H1 (cell line): ENCODE measurements around the gene RPS15. TPM values are rescaled to one million over a fixed set of nuclear protein-coding genes. Genes with fewer than 3 reads are reported as not detected.
A peak's percentile ranks its signal among the peaks of the same experiment; 100 is the strongest.

ENCODE experiments used
- CTCF ChIA-PET: fragments of 300-600 bp; sonication (Branson Sonifier 250); formaldehyde crosslinking; loops from one replicate; lab custom pipeline; 2021; ENCODE audit not compliant: partially characterized antibody; lab: Charles Lee
- POLR2A ChIA-PET: fragments of 300-600 bp; sonication (Branson Sonifier 250); formaldehyde crosslinking; loops from one replicate; lab custom pipeline; 2021; ENCODE audit warnings: inconsistent platforms; ENCODE audit not compliant: partially characterized antibody; lab: Charles Lee
- DNase-seq, 2 experiments: peaks; one replicate each; pipeline versions ENCODE4 v3.0.0 to v3.0.0-alpha.2; 2010 to 2022; ENCODE audit warnings: low spot score in 2 of 2, low read depth in 1 of 2, mixed read lengths in 1 of 2
- FAIRE-seq: peaks from 2 replicates; lab custom pipeline; 2011; peaks lifted over from hg19 to GRCh38; lab: Jason Lieb, UNC
- H2AFZ ChIP-seq: 2 replicates; pipeline ENCODE4 v1.8.1; 2012; ENCODE audit warnings: low read length, inconsistent platforms
- H2AK5ac ChIP-seq: 2 replicates; pipeline ENCODE4 v1.6.1; 2013; ENCODE audit warnings: low read depth, low read length
- H2BK120ac ChIP-seq: replicated peaks from 2 replicates; pipeline ENCODE3; 2013; ENCODE audit warnings: low read depth, low read length, inconsistent platforms
- H2BK12ac ChIP-seq: 2 replicates; pipeline ENCODE4 v1.6.1; 2013; ENCODE audit warnings: low read depth, low read length
- H2BK15ac ChIP-seq: 2 replicates; pipeline ENCODE4 v1.6.1; 2013; ENCODE audit warnings: low read length
- H2BK20ac ChIP-seq: 2 replicates; pipeline ENCODE4 v1.6.1; 2013; ENCODE audit warnings: low read length
- H2BK5ac ChIP-seq: 2 replicates; pipeline ENCODE4 v1.6.1; 2013; ENCODE audit warnings: low read depth, low read length
- H3K14ac ChIP-seq: 2 replicates; pipeline ENCODE4 v1.6.1; 2013; ENCODE audit warnings: inconsistent platforms; ENCODE audit not compliant: insufficient read length
- H3K18ac ChIP-seq: 2 replicates; pipeline ENCODE4 v1.6.1; 2013; ENCODE audit warnings: low read length; ENCODE audit errors: extremely low read depth
- H3K23ac ChIP-seq: 2 replicates; pipeline ENCODE4 v1.6.1; 2013; ENCODE audit warnings: inconsistent platforms; ENCODE audit not compliant: insufficient read length
- H3K23me2 ChIP-seq: 2 replicates; pipeline ENCODE4 v1.6.1; 2013; ENCODE audit warnings: low read depth, low read length
- H3K27ac ChIP-seq: 2 replicates; pipeline ENCODE4 v1.6.1; 2011; ENCODE audit warnings: low read depth, low read length, inconsistent platforms
- H3K27me3 ChIP-seq, 4 experiments: replicated peaks in 1 of 4; 1 replicate in 1 of 4; 2 replicates in 3 of 4; pipeline versions ENCODE4 v1.6.1 to v1.8.1; 2011 to 2013; ENCODE audit warnings: low read length in 3 of 4, mild to moderate bottlenecking in 3 of 4, inconsistent platforms in 2 of 4, mixed read lengths in 2 of 4, moderate library complexity in 1 of 4; ENCODE audit not compliant: control insufficient read depth in 3 of 4, insufficient read depth in 3 of 4; ENCODE audit errors: extremely low read depth in 1 of 4
- H3K36me3 ChIP-seq, 4 experiments: 2 replicates each; pipeline versions ENCODE4 v1.6.1 to v1.8.1; 2011 to 2013; ENCODE audit warnings: mild to moderate bottlenecking in 4 of 4, low read length in 3 of 4, moderate library complexity in 2 of 4, control low read depth in 1 of 4, inconsistent platforms in 1 of 4; ENCODE audit not compliant: insufficient read depth in 4 of 4, control insufficient read depth in 2 of 4
- H3K4ac ChIP-seq: replicated peaks from 2 replicates; pipeline ENCODE3; 2013; ENCODE audit warnings: low read length, low read depth, mixed read lengths, inconsistent platforms; ENCODE audit not compliant: insufficient read length
- H3K4me1 ChIP-seq, 4 experiments: replicated peaks in 1 of 4; 1 replicate in 1 of 4; 2 replicates in 3 of 4; pipeline versions ENCODE4 v1.6.1 to v1.8.1; 2011 to 2013; ENCODE audit warnings: low read length in 3 of 4, inconsistent platforms in 2 of 4, mixed read lengths in 1 of 4; ENCODE audit not compliant: insufficient read depth in 4 of 4, control insufficient read depth in 3 of 4
- H3K4me2 ChIP-seq, 2 experiments: 2 replicates each; pipeline versions ENCODE4 v1.6.1 to v1.8.1; 2011 to 2013; ENCODE audit warnings: low read depth in 2 of 2, low read length in 2 of 2, control low read depth in 1 of 2, inconsistent platforms in 1 of 2, mild to moderate bottlenecking in 1 of 2; ENCODE audit not compliant: insufficient read depth in 1 of 2
- H3K4me3 ChIP-seq, 4 experiments: fragments of 200-600, 300-600 bp in 1 of 4; sonication (generic), shearing (Covaris generic), sonication (Bioruptor Twin) in 1 of 4; 2 replicates each; pipeline versions ENCODE4 v1.5.1 to v1.8.1; 2011 to 2016; ENCODE audit warnings: low read length in 4 of 4, low read depth in 3 of 4, control low read depth in 2 of 4, inconsistent platforms in 2 of 4, mild to moderate bottlenecking in 2 of 4, mixed read lengths in 1 of 4, moderate library complexity in 1 of 4; ENCODE audit not compliant: insufficient read depth in 2 of 4; ENCODE audit errors: extremely low read depth in 1 of 4
- H3K56ac ChIP-seq: replicated peaks from 2 replicates; pipeline ENCODE3; 2013; ENCODE audit warnings: low read depth, mild to moderate bottlenecking, mixed read lengths, low read length, inconsistent platforms; ENCODE audit not compliant: insufficient read length
- H3K79me1 ChIP-seq: 2 replicates; pipeline ENCODE4 v1.6.1; 2013; ENCODE audit warnings: low read depth, low read length, control low read depth
- H3K79me2 ChIP-seq, 2 experiments: 2 replicates each; pipeline versions ENCODE4 v1.6.1 to v1.8.1; 2012 to 2013; ENCODE audit warnings: low read length in 2 of 2, mild to moderate bottlenecking in 2 of 2, inconsistent platforms in 1 of 2; ENCODE audit not compliant: insufficient read depth in 2 of 2, control insufficient read depth in 1 of 2
- H3K9ac ChIP-seq, 4 experiments: replicated peaks in 1 of 4; 1 replicate in 1 of 4; 2 replicates in 3 of 4; pipeline versions ENCODE4 v1.6.1 to v1.8.1; 2011 to 2013; ENCODE audit warnings: low read depth in 3 of 4, low read length in 3 of 4, control low read depth in 2 of 4, mild to moderate bottlenecking in 2 of 4, moderate library complexity in 2 of 4, inconsistent platforms in 1 of 4; ENCODE audit errors: extremely low read depth in 1 of 4
- H3K9me3 ChIP-seq, 2 experiments: 2 replicates each; pipeline versions ENCODE4 v1.6.1 to v1.8.1; 2012 to 2013; ENCODE audit warnings: mild to moderate bottlenecking in 2 of 2, moderate library complexity in 2 of 2, control low read depth in 1 of 2, inconsistent platforms in 1 of 2, low read depth in 1 of 2, low read length in 1 of 2, mixed read lengths in 1 of 2; ENCODE audit not compliant: insufficient read depth in 2 of 2
- H4K20me1 ChIP-seq, 2 experiments: replicated peaks in 1 of 2; 2 replicates each; pipeline versions ENCODE3 to v1.8.1; 2011 to 2013; ENCODE audit warnings: inconsistent platforms in 2 of 2, low read length in 2 of 2, mild to moderate bottlenecking in 1 of 2; ENCODE audit not compliant: insufficient read depth in 2 of 2, control insufficient read depth in 1 of 2
- H4K5ac ChIP-seq: 2 replicates; pipeline ENCODE4 v1.6.1; 2013; ENCODE audit warnings: low read length, low read depth, mixed read lengths, inconsistent platforms; ENCODE audit not compliant: insufficient read length
- H4K8ac ChIP-seq: 2 replicates; pipeline ENCODE4 v1.8.0; 2013; ENCODE audit warnings: mild to moderate bottlenecking, moderate library complexity, low read length, inconsistent platforms; ENCODE audit not compliant: insufficient read depth; ENCODE audit errors: extremely low read depth
- H4K91ac ChIP-seq: replicated peaks from 2 replicates; pipeline ENCODE3; 2013; ENCODE audit warnings: low read length, mixed read lengths, inconsistent platforms; ENCODE audit not compliant: insufficient read length
- CBX8 ChIP-seq: fragments of 300-800, 300-1000 bp; sonication (generic); IDR thresholded peaks from 2 replicates; pipeline ENCODE4 v1.7.1; 2016; ENCODE audit warnings: low read depth, low read length, borderline replicate concordance
- EP300 ChIP-seq, 2 experiments: IDR thresholded peaks; 1 replicate in 1 of 2; 2 replicates in 1 of 2; pipeline ENCODE4 v1.6.1; 2011 to 2012; ENCODE audit warnings: low read depth in 2 of 2, low read length in 2 of 2, mild to moderate bottlenecking in 2 of 2, borderline replicate concordance in 1 of 2, inconsistent platforms in 1 of 2, moderate library complexity in 1 of 2
- HDAC2 ChIP-seq, 2 experiments: fragments of 300-600 bp in 1 of 2; sonication (generic) in 1 of 2; IDR thresholded peaks; 2 replicates each; pipeline ENCODE4 v1.6.1; 2011 to 2012; ENCODE audit warnings: low read depth in 2 of 2, low read length in 2 of 2, mild to moderate bottlenecking in 2 of 2, moderate library complexity in 2 of 2, borderline replicate concordance in 1 of 2, inconsistent platforms in 1 of 2
- MAX ChIP-seq: IDR thresholded peaks from 2 replicates; pipeline ENCODE4 v1.6.1; 2012; ENCODE audit warnings: inconsistent platforms
- SIRT6 ChIP-seq: IDR thresholded peaks from one replicate; pipeline ENCODE4 v1.7.1; 2012; ENCODE audit warnings: low read length, inconsistent platforms
- TEAD4 ChIP-seq: IDR thresholded peaks from 2 replicates; pipeline ENCODE4 v1.6.1; 2012; ENCODE audit warnings: low read depth, low read length, inconsistent platforms, mixed read lengths
- WGBS, 2 experiments: shearing (Covaris generic) in 1 of 2; methylation state at CpG; one replicate each; pipeline versions ENCODE4 v1.1.6 to v1.1.7; 2013 to 2015; ENCODE audit warnings: low lambda C conversion rate in 2 of 2, mixed read lengths in 2 of 2, inconsistent platforms in 1 of 2, low coverage in 1 of 2, missing lambda C conversion rate in 1 of 2; ENCODE audit not compliant: insufficient replicate concordance in 2 of 2, insufficient coverage in 1 of 2, insufficient read length in 1 of 2; ENCODE audit errors: extremely low coverage in 1 of 2, missing lambda C conversion rate in 1 of 2; 5-methylcytosine and 5-hydroxymethylcytosine counted together
- polyA plus RNA-seq, 7 experiments: library from polyadenylated mRNA; depleted of rRNA in 3 of 7; stranded (reverse) in 5 of 7; unstranded in 2 of 7; fragments of >200 nt in 5 of 7; fragments of 200-250 nt in 2 of 7; gene quantifications; 1 replicate in 5 of 7; 2 replicates in 1 of 7; 4 replicates in 1 of 7; pipeline versions ENCODE4 v1.2.1 to v1.2.3, GENCODE V29; 2011 to 2013; ENCODE audit warnings: missing spikeins in 2 of 7, mixed read lengths in 2 of 7
- total RNA-seq: library from RNA; stranded (reverse); fragmentation: NEBNext Ultra II Directional; extraction: Animal tissue kit (Norgen Biotek cat#: 25700); gene quantifications from 2 replicates; pipeline ENCODE4 v1.2.1, GENCODE V29; 2021

Gene RPS15
- total and polyA plus RNA-seq, 2 of the 8 experiments (the other 6 are each of a cell fraction or from before 2014, with no cell fraction given), result 1,562 to 3,890 TPM

GRCh38 chr19:1417145-1417544 is 21.1 kb upstream of the RPS15 start:
- no peak for DNase-seq
- H4K20me1 ChIP-seq, result peaks cover 56 to 60% of the 10 kb centered on the region in 2 experiments
- peak overlapping the region in 1 of 2 experiments; percentile 8; a peak in 1 of 4 replicates for H3K4me2 ChIP-seq
- peak overlapping the region in 1 of 4 experiments; percentile 34; a peak in 2 of 7 replicates for H3K9ac ChIP-seq
- TF ChIP-seq HDAC2 (IDR thresholded peaks at IDR 0.05; ENCODE audit: borderline replicate concordance in 1 of 2, low read depth in 2 of 2, low read length in 2 of 2) (no peak), SIRT6 (no peak), MAX (no peak), CBX8 (no peak), EP300 (IDR thresholded peaks at IDR 0.05; ENCODE audit: borderline replicate concordance in 1 of 2, low read depth in 2 of 2, low read length in 2 of 2) (no peak), TEAD4 (no peak)
- H3K4me1 ChIP-seq, result peaks cover 8 to 27% (median 17%) of the 10 kb centered on the region in 4 experiments
- H2AFZ ChIP-seq, result no peak overlapping the region
- H3K56ac ChIP-seq, result no peak overlapping the region
- 0 out of 2 replicates have a peak overlapping the region, but pooled peaks have one; percentile 8 for H3K27ac ChIP-seq
- peaks cover 29% of the 10 kb centered on the region for H3K79me1 ChIP-seq
- H2BK20ac ChIP-seq, result no peak overlapping the region
- no peak overlapping the region for H3K4ac ChIP-seq
- H3K9me3 ChIP-seq, result no peaks in the 10 kb centered on the region
- no peak overlapping the region for H2BK120ac ChIP-seq
- peaks cover 2% of the 10 kb centered on the region; the same call in 1 of the 2 replicates for H3K23me2 ChIP-seq
- POLR2A ChIA-PET, result interaction anchor here (0.6 to 2.4 kb wide), 11 partner anchors 8 to 464 kb away, joined by 3 to 9 read pairs (median 4); no protein-coding TSS in a partner anchor
- H3K18ac ChIP-seq, result no peak overlapping the region
- H2BK15ac ChIP-seq, result no peak overlapping the region
- H2BK5ac ChIP-seq, result peak overlapping the region; percentile 7; the same call in 1 of the 2 replicates
- H4K5ac ChIP-seq, result no peak overlapping the region
- no peak overlapping the region for H3K4me3 ChIP-seq
- no peak overlapping the region for H3K14ac ChIP-seq
- H4K91ac ChIP-seq, result no peak overlapping the region
- no peak overlapping the region for H2AK5ac ChIP-seq
- H3K36me3 ChIP-seq, result peaks cover 22 to 47% (median 35%) of the 10 kb centered on the region in 4 experiments
- no peak overlapping the region for H4K8ac ChIP-seq
- H2BK12ac ChIP-seq, result peak overlapping the region; percentile 35; the same call in 1 of the 2 replicates
- no peaks in the 10 kb centered on the region for H3K27me3 ChIP-seq
- CTCF ChIA-PET, result interaction anchor here (1.2 to 1.3 kb wide), 2 partner anchors 12 to 18 kb away, joined by 3 read pairs; no protein-coding TSS in a partner anchor
- WGBS, 2 experiments, result 92% methylated on average over 21 of the region's 21 CpGs; no CpG with 5 or more reads in 1 of the 2 experiments
- H3K79me2 ChIP-seq, result peaks cover 41 to 94% of the 10 kb centered on the region in 2 experiments
- FAIRE-seq, result no peak
- no peak overlapping the region for H3K23ac ChIP-seq
